Lower lobe of right lung (tissue), 2 donors: Measurements from ENCODE around the gene RNASE7. TPM values are rescaled to one million over a fixed set of nuclear protein-coding genes. Genes with fewer than 3 reads are reported as not detected.

Experiments used
- ATAC-seq, 2 donors: fragments of 200-7000 bp; cut with Tn5 transposase; one replicate each; pipeline ENCODE4 v1.9.1; 2020 to 2022; ENCODE audit warnings: mild to moderate bottlenecking in 2 of 2, moderate library complexity in 2 of 2
- DNase-seq: peaks from one replicate; pipeline ENCODE4 v3.0.0-alpha.2; 2020
- H3K27ac ChIP-seq: fragments of 200-600 bp; one replicate; pipeline ENCODE4 v1.8.0; 2022
- H3K27me3 ChIP-seq: fragments of 200-600 bp; one replicate; pipeline ENCODE4 v1.8.0; 2022; ENCODE audit warnings: low read depth
- H3K36me3 ChIP-seq: fragments of 200-600 bp; one replicate; pipeline ENCODE4 v1.8.0; 2022; ENCODE audit warnings: mild to moderate bottlenecking
- H3K4me1 ChIP-seq: fragments of 200-600 bp; one replicate; pipeline ENCODE4 v1.8.0; 2022
- H3K4me3 ChIP-seq: fragments of 200-600 bp; one replicate; pipeline ENCODE4 v1.8.0; 2022; ENCODE audit warnings: mild to moderate bottlenecking
- H3K9me3 ChIP-seq: fragments of 200-600 bp; one replicate; pipeline ENCODE4 v1.8.0; 2022
- intact Hi-C: fragments of 100-400 bp; cut with DNase I; formaldehyde crosslinking; loops from one replicate; pipeline ENCODE4 v1.11.0; 2022
- total RNA-seq: library from RNA; stranded (reverse); fragmentation: NEBNext Ultra II Directional; extraction: Animal tissue kit (Norgen Biotek cat#: 25700); gene quantifications from one replicate; pipeline ENCODE4 v1.2.1, GENCODE V29; 2021
- TF ChIP-seq, protein P1 (sequence below): fragments of 200-600 bp; IDR thresholded peaks from one replicate; pipeline ENCODE4 v1.8.0; 2022; ENCODE audit warnings: antibody characterized with exemption, mild to moderate bottlenecking
- donor health status: DM: no; HTN: yes; CAD: no; lungs with severe emphysema.

RNASE7 gene
- total RNA-seq, 1 donor from 2014 or later: not detected

- peaks cover 4% of the 10 kb centered on the region for H3K27me3 ChIP-seq
- H3K4me3 ChIP-seq: peak overlapping the region; percentile 75
- H3K9me3 ChIP-seq: no peaks in the 10 kb centered on the region
- peak overlapping the region; percentile 81 for H3K27ac ChIP-seq
- DNase-seq (peak; percentile 85), ATAC-seq (peak; percentile 66 to 78)
- H3K36me3 ChIP-seq: peaks cover 33% of the 10 kb centered on the region
- TF ChIP-seq, protein P1, sequence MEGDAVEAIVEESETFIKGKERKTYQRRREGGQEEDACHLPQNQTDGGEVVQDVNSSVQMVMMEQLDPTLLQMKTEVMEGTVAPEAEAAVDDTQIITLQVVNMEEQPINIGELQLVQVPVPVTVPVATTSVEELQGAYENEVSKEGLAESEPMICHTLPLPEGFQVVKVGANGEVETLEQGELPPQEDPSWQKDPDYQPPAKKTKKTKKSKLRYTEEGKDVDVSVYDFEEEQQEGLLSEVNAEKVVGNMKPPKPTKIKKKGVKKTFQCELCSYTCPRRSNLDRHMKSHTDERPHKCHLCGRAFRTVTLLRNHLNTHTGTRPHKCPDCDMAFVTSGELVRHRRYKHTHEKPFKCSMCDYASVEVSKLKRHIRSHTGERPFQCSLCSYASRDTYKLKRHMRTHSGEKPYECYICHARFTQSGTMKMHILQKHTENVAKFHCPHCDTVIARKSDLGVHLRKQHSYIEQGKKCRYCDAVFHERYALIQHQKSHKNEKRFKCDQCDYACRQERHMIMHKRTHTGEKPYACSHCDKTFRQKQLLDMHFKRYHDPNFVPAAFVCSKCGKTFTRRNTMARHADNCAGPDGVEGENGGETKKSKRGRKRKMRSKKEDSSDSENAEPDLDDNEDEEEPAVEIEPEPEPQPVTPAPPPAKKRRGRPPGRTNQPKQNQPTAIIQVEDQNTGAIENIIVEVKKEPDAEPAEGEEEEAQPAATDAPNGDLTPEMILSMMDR: no peak
- intact Hi-C loops: no loop called here
- H3K4me1 ChIP-seq: peaks cover 38% of the 10 kb centered on the region
Observed at GRCh38 chr14:21071225-21072030, 29.3 kb downstream of the RNASE7 start.

DNA sequence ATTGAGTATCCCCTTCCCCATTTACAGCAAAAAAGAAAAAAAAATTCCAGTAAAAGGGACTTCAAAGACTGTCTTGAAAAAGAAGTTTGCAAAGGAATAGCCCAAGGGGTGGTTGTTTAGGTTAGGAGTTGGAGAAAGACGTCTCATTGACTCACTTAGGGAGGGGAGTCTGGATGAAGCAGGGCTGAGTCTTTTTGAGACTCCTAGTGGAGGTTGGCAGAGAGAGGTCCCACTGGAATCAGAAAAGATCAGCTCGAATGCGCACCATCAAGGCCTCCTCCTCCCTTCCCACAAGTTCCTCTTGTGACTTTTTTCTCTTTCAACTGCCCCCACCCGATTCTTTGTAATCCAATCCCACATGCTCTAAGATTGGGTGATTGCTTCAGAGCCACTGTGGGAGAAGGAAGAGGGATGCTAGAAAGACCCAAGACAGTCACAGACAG, 29.9 kb downstream of the RNASE7 start:
- Histone ChIP-seq H3K4me1 (peaks cover 38% of the 10 kb centered on the region), H3K4me3 (peak overlapping the region; percentile 75), H3K36me3 (peaks cover 40% of the 10 kb centered on the region), H3K27me3 (peaks cover 4% of the 10 kb centered on the region), H3K27ac (peak overlapping the region; percentile 81), H3K9me3 (no peaks in the 10 kb centered on the region)
- no peak for DNase-seq
- TF ChIP-seq, protein P1: no peak
- ATAC-seq: no peak
- intact Hi-C loops: no loop called here

DNA sequence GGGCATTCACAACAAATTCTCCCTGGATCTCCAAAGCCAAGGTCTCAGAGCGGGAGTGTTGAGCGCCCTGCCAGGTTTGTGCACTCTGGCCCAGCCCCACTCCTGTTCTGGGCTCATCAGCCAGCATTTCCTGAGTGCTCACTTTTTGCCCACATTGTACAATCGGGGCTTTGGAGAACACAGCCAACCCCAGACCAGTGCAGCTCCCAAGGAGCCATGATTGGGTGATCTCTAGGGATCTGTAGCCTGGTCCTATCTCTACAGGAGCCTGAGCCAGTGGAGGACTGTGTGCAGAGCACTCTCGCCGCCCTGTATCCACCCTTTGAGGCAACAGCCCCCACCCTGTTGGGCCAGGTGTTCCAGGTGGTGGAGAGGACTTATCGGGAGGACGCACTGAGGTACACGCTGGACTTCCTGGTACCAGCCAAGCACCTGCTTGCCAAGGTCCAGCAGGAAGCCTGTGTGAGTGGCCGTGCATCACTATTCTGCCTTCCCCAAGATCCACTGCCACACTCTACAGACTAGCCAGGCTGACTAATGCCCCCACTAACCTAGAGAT, 30.7 kb downstream of the RNASE7 start:
- intact Hi-C loops: no loop called here
- no peak for ATAC-seq
- Histone ChIP-seq H3K4me1 (peaks cover 38% of the 10 kb centered on the region), H3K9me3 (no peaks in the 10 kb centered on the region), H3K27ac (peak overlapping the region; percentile 81), H3K4me3 (no peak overlapping the region), H3K27me3 (peaks cover 4% of the 10 kb centered on the region), H3K36me3 (peaks cover 48% of the 10 kb centered on the region)
- DNase-seq: no peak
- TF ChIP-seq, protein P1: no peak

DNA sequence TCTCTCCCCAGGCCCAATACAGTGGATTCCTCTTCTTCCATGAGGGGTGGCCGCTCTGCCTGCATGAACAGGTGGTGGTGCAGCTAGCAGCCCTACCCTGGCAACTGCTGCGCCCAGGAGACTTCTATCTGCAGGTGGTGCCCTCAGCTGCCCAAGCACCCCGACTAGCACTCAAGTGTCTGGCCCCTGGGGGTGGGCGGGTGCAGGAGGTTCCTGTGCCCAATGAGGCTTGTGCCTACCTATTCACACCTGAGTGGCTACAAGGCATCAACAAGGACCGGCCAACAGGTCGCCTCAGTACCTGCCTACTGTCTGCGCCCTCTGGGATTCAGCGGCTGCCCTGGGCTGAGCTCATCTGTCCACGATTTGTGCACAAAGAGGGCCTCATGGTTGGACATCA, 31.8 kb downstream of the RNASE7 start:
- DNase-seq (no peak), ATAC-seq (no peak)
- Histone ChIP-seq H3K4me3 (no peak overlapping the region), H3K27ac (no peak overlapping the region), H3K36me3 (peaks cover 58% of the 10 kb centered on the region), H3K9me3 (no peaks in the 10 kb centered on the region), H3K27me3 (peaks cover 4% of the 10 kb centered on the region), H3K4me1 (peaks cover 32% of the 10 kb centered on the region)
- TF ChIP-seq, protein P1: no peak
- intact Hi-C loops: no loop called here

DNA sequence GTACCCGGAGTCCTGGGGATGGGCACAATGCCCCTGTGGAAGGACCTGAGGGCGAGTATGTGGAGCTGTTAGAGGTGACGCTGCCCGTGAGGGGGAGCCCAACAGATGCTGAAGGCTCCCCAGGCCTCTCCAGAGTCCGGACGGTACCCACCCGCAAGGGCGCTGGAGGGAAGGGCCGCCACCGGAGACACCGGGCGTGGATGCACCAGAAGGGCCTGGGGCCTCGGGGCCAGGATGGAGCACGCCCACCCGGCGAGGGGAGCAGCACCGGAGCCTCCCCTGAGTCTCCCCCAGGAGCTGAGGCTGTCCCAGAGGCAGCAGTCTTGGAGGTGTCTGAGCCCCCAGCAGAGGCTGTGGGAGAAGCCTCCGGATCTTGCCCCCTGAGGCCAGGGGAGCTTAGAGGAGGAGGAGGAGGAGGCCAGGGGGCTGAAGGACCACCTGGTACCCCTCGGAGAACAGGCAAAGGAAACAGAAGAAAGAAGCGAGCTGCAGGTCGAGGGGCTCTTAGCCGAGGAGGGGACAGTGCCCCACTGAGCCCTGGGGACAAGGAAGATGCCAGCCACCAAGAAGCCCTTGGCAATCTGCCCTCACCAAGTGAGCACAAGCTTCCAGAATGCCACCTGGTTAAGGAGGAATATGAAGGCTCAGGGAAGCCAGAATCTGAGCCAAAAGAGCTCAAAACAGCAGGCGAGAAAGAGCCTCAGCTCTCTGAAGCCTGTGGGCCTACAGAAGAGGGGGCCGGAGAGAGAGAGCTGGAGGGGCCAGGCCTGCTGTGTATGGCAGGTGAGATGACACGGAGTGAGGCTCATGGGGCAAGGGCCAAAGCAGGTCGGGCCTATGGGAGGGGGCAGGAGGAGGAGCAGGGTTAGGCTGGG, 32.5 kb downstream of the RNASE7 start:
- Histone ChIP-seq H3K36me3 (peaks cover 65% of the 10 kb centered on the region), H3K27ac (no peak overlapping the region)
- DNase-seq: no peak

More for the DNA sequence above, 32.5 kb downstream of the RNASE7 start:
- TF ChIP-seq, protein P1: no peak
- Histone ChIP-seq H3K4me1 (peaks cover 25% of the 10 kb centered on the region), H3K9me3 (no peaks in the 10 kb centered on the region), H3K27me3 (peaks cover 2% of the 10 kb centered on the region), H3K4me3 (no peak overlapping the region)
- intact Hi-C loops: no loop called here
- ATAC-seq: no peak
